ENCODE results near the gene SBK3.
"Not testable (repeated sequence)": the region's sequence is repeated elsewhere in the genome, so short reads cannot be mapped to it uniquely, and the experiment has no call there.

GRCh38 chr19:55569477-55569876 is 24.1 kb upstream of the SBK3 start:
- not testable (repeated sequence) for TF ChIP-seq EZH2 (IDR thresholded peaks at IDR 0.05; ENCODE audit: low read length, unreplicated experiment); CTCF (conservative IDR thresholded peaks at IDR 0.05; ENCODE audit: low read depth, low read length)
